SK-N-SH (cell line): ENCODE measurements around the gene ENTPD6.

Experiments used
- CTCF ChIP-seq: fragments of 200-600 bp; sonication (generic); IDR thresholded peaks from 2 replicates; pipeline ENCODE4 v1.6.1; 2017; ENCODE audit warnings: antibody characterized with exemption, mild to moderate bottlenecking, moderate library complexity
- EZH2phosphoT487 ChIP-seq: fragments of 200-600 bp; sonication (generic); IDR thresholded peaks from 2 replicates; pipeline ENCODE4 v1.6.1; 2017; ENCODE audit warnings: low read depth, mixed run types, mild to moderate bottlenecking, antibody characterized with exemption, moderate library complexity, borderline replicate concordance
- FOXM1 ChIP-seq: IDR thresholded peaks from 2 replicates; pipeline ENCODE4 v1.4.0; 2012; ENCODE audit warnings: low read depth, mild to moderate bottlenecking
- MAX ChIP-seq: IDR thresholded peaks from 2 replicates; pipeline ENCODE4 v1.4.0; 2012; ENCODE audit warnings: low read depth
- POLR2AphosphoS5 ChIP-seq: IDR thresholded peaks from 2 replicates; pipeline ENCODE4 v1.6.1; 2012; ENCODE audit warnings: low read depth, low read length
- RCOR1 ChIP-seq: fragments of 150-350 bp; IDR thresholded peaks from 2 replicates; pipeline ENCODE4 v1.6.1; 2017; ENCODE audit warnings: antibody characterized with exemption, low read length
- REST ChIP-seq: IDR thresholded peaks from 2 replicates; pipeline ENCODE4 v1.6.1; 2012; ENCODE audit warnings: mild to moderate bottlenecking, low read depth, low read length, moderate library complexity
- SIN3A ChIP-seq: IDR thresholded peaks from 2 replicates; pipeline ENCODE4 v1.6.1; 2012; ENCODE audit warnings: low read depth, mild to moderate bottlenecking, low read length, moderate library complexity, borderline replicate concordance
- TAF1 ChIP-seq: IDR thresholded peaks from 2 replicates; pipeline ENCODE4 v1.6.1; 2012; ENCODE audit warnings: low read depth, mild to moderate bottlenecking, low read length, moderate library complexity, borderline replicate concordance
- USF2 ChIP-seq: fragments of 150-350 bp; IDR thresholded peaks from 2 replicates; pipeline ENCODE4 v1.6.1; 2017; ENCODE audit warnings: antibody characterized with exemption, low read length, low read depth, borderline replicate concordance
- ZBTB33 ChIP-seq: IDR thresholded peaks from 2 replicates; pipeline ENCODE4 v1.4.0; 2012; ENCODE audit warnings: low read depth, borderline replicate concordance

- TF ChIP-seq CTCF (no peak), FOXM1 (no peak), TAF1 (no peak), USF2 (no peak), REST (no peak), ZBTB33 (no peak), MAX (no peak), RCOR1 (no peak), SIN3A (no peak), POLR2AphosphoS5 (no peak), EZH2phosphoT487 (no peak)
Observed at GRCh38 chr20:25247518-25247955, 52.0 kb downstream of the ENTPD6 start.
